ENCODE results near the gene COL27A1. TPM values are rescaled to one million over a fixed set of nuclear protein-coding genes. Genes with fewer than 3 reads are reported as not detected.

COL27A1 gene
- total and polyA plus RNA-seq, 9 of the 15 experiments (the other 6 are each of a cell fraction or from before 2014, with no cell fraction given), result 0.07 TPM; not detected in 8

- FAIRE-seq, result no peak
- POLR2A ChIA-PET, result interaction anchor here (0.9 to 1.3 kb wide), 4 partner anchors 8 to 25 kb away, joined by 3 to 5 read pairs (median 4); no protein-coding TSS in a partner anchor
- Histone ChIP-seq H3K27me3 (ENCODE audit: control insufficient read depth in 2 of 2, insufficient read depth in 2 of 2, low read length in 2 of 2) (peaks cover 7 to 41% of the 10 kb centered on the region in 2 experiments), H3K36me3 (ENCODE audit: control insufficient read depth, insufficient read depth, low read length) (no peaks in the 10 kb centered on the region), H3K4me3 (no peak overlapping the region), H4K20me1 (replicated peaks; ENCODE audit: control insufficient read depth, insufficient read depth, low read length) (0 out of 2 replicates have a peak, but pooled peaks cover 3% of the 10 kb centered on the region), H3K4me1 (replicated peaks in 1 of 2; ENCODE audit: control insufficient read depth in 2 of 2, insufficient read depth in 2 of 2, low read length in 2 of 2) (no peaks in the 10 kb centered on the region), H3K79me2 (ENCODE audit: control insufficient read depth, insufficient read depth, low read length) (no peaks in the 10 kb centered on the region), H3K9me1 (ENCODE audit: control insufficient read depth, insufficient read depth, low read length) (no peaks in the 10 kb centered on the region), H3K9ac (ENCODE audit: insufficient read depth in 1 of 2, low read depth in 2 of 2, low read length in 2 of 2) (no peak overlapping the region), H3K27ac (ENCODE audit: extremely low read depth, low read depth, low read length) (no peak overlapping the region), H3K9me3 (replicated peaks; ENCODE audit: control insufficient read depth, insufficient read depth, low read depth, low read length) (no peaks in the 10 kb centered on the region), H3K4me2 (ENCODE audit: insufficient read depth, low read length) (no peak overlapping the region), H2AFZ (ENCODE audit: low read depth, low read length) (no peak overlapping the region)
- no TSS peak for BruUV-seq (replicated peaks)
- under 1% methylated on average over 7 of the region's 7 CpGs for WGBS (ENCODE audit: insufficient coverage, low coverage, missing lambda C conversion rate)
- no peak for DNase-seq (ENCODE audit: extremely low read depth in 1 of 4, low spot score in 3 of 4)
- TF ChIP-seq ZNF655 (CRISPR knock-in tag; IDR thresholded peaks at IDR 0.05), result no peak
- TF ChIP-seq ZNF124 (CRISPR knock-in tag; IDR thresholded peaks at IDR 0.05), result no peak
- no peak for TF ChIP-seq REST (IDR thresholded peaks at IDR 0.05; ENCODE audit: borderline replicate concordance)
- TF ChIP-seq REST (CRISPR knock-in tag; IDR thresholded peaks at IDR 0.05; ENCODE audit: low read depth), result no peak
- no peak for TF ChIP-seq FIP1L1 (IDR thresholded peaks at IDR 0.05; ENCODE audit: low read depth, low read length, poor library complexity, severe bottlenecking)
- no peak for ATAC-seq
- intact Hi-C loops (cut with micrococcal nuclease), result no loop called here
- CTCF ChIA-PET (ENCODE audit: low intra/inter-chr PET ratio), result no interaction called here
- in situ Hi-C loops (cut with MboI), result no loop called here
Observed at GRCh38 chr9:114141553-114142402, 13.6 kb upstream of the COL27A1 start.

Data from K562 (cell line).